ENCODE data around the gene NR1H3. TPM values are rescaled to one million over a fixed set of nuclear protein-coding genes. Genes with fewer than 3 reads are reported as not detected.
A peak's percentile ranks its signal among the peaks of the same experiment; 100 is the strongest.

NR1H3 gene
- polyA plus RNA-seq, 3 donors = 4.4 to 20.3 (median 9.3) TPM

- intact Hi-C loops (cut with micrococcal nuclease) = no loop called here
- H3K27me3 ChIP-seq (ENCODE audit: control insufficient read depth in 2 of 2, insufficient read depth in 2 of 2, low read length in 2 of 2) = no peaks in the 10 kb centered on the region
- peaks cover 0 to 1% (median 0%) of the 10 kb centered on the region in 7 donors for H3K9me3 Mint-ChIP-seq
Observed at GRCh38 chr11:47288066-47288465, 30.3 kb downstream of the NR1H3 start.

DNA sequence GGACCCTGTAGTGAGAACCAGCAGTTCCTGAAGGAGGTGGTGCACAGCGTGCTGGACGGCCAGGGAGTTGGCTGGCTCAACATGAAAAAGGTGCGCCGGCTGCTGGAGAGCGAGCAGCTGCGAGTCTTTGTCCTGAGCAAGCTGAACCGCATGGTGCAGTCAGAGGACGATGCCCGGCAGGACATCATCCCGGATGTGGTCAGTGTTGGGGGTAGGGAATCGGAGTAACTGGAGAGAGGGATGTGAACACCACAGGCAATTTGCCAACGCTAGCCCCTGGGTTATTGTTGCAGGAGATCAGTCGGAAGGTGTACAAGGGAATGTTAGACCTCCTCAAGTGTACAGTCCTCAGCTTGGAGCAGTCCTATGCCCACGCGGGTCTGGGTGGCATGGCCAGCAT, 32.1 kb downstream of the NR1H3 start:
- Histone ChIP-seq H4K20me1 (ENCODE audit: insufficient read depth, low read length) (peaks cover 63% of the 10 kb centered on the region), H3K79me2 (ENCODE audit: insufficient read depth, low read length) (no peaks in the 10 kb centered on the region), H3K9ac (ENCODE audit: insufficient read depth, low read length, poor library complexity, severe bottlenecking) (no peak overlapping the region), H3K9me3 (replicated peaks in 1 of 2; ENCODE audit: control insufficient read depth in 1 of 2, insufficient read depth in 1 of 2, low read length in 2 of 2) (no peaks in the 10 kb centered on the region), H3K36me3 (replicated peaks in 1 of 2; ENCODE audit: control insufficient read depth in 1 of 2, insufficient read depth in 2 of 2, low read length in 2 of 2) (peaks cover 96 to 99% of the 10 kb centered on the region in 2 donors), H3K4me1 (ENCODE audit: control insufficient read depth in 1 of 2, insufficient read depth in 2 of 2, low read length in 2 of 2) (no peaks in the 10 kb centered on the region), H3K4me3 (replicated peaks in 1 of 3; ENCODE audit: low read depth in 2 of 3, low read length in 3 of 3) (no peak overlapping the region), H2AFZ (ENCODE audit: insufficient read depth, low read depth, low read length, poor library complexity, severe bottlenecking) (no peak overlapping the region), H3K27ac (ENCODE audit: low read depth in 1 of 2, low read length in 2 of 2) (no peak overlapping the region), H3K4me2 (replicated peaks; ENCODE audit: extremely low read depth, low read length, poor library complexity, severe bottlenecking) (no peak overlapping the region), H3K27me3 (ENCODE audit: control insufficient read depth in 2 of 2, insufficient read depth in 2 of 2, low read length in 2 of 2) (no peaks in the 10 kb centered on the region)
- Mint-ChIP-seq H3K4me3 (no peak overlapping the region), H3K4me1 (no peaks in the 10 kb centered on the region), H3K9me3 (peaks cover 0 to 1% (median 0%) of the 10 kb centered on the region in 7 donors), H3K27me3 (ENCODE audit: low read depth in 3 of 3) (no peaks in the 10 kb centered on the region), H3K27ac (peak overlapping the region in 1 of 7 donors; percentile 32), H3K36me3 (peaks cover 87 to 96% of the 10 kb centered on the region in 2 donors)
- intact Hi-C loops (cut with micrococcal nuclease) = no loop called here
- no peak for DNase-seq
- TF ChIP-seq CTCF (IDR thresholded peaks at IDR 0.05) = no peak
- 97% methylated on average over 9 of the region's 15 CpGs for WGBS (ENCODE audit: insufficient coverage)

More at GRCh38 chr11:47288066-47288465, 30.3 kb downstream of the NR1H3 start:
- H3K4me3 ChIP-seq (replicated peaks in 1 of 3; ENCODE audit: low read depth in 2 of 3, low read length in 3 of 3) = no peak overlapping the region
- no peaks in the 10 kb centered on the region for H3K79me2 ChIP-seq (ENCODE audit: insufficient read depth, low read length)
- peaks cover 88 to 100% of the 10 kb centered on the region in 2 donors for H3K36me3 Mint-ChIP-seq
- no peak overlapping the region for H3K4me2 ChIP-seq (replicated peaks; ENCODE audit: extremely low read depth, low read length, poor library complexity, severe bottlenecking)
- no peak for TF ChIP-seq CTCF (IDR thresholded peaks at IDR 0.05)
- peaks cover 72% of the 10 kb centered on the region for H4K20me1 ChIP-seq (ENCODE audit: insufficient read depth, low read length)
- peaks cover 0 to 1% (median 0%) of the 10 kb centered on the region in 3 donors for H3K27me3 Mint-ChIP-seq (ENCODE audit: low read depth in 3 of 3)
- H2AFZ ChIP-seq (ENCODE audit: insufficient read depth, low read depth, low read length, poor library complexity, severe bottlenecking) = no peak overlapping the region
- H3K9me3 ChIP-seq (replicated peaks in 1 of 2; ENCODE audit: control insufficient read depth in 1 of 2, insufficient read depth in 1 of 2, low read length in 2 of 2) = no peaks in the 10 kb centered on the region
- H3K36me3 ChIP-seq (replicated peaks in 1 of 2; ENCODE audit: control insufficient read depth in 1 of 2, insufficient read depth in 2 of 2, low read length in 2 of 2) = peaks cover 95 to 100% of the 10 kb centered on the region in 2 donors
- no peak overlapping the region for H3K9ac ChIP-seq (ENCODE audit: insufficient read depth, low read length, poor library complexity, severe bottlenecking)
- H3K4me1 ChIP-seq (ENCODE audit: control insufficient read depth in 1 of 2, insufficient read depth in 2 of 2, low read length in 2 of 2) = no peaks in the 10 kb centered on the region
- H3K4me1 Mint-ChIP-seq = no peaks in the 10 kb centered on the region
- H3K27ac Mint-ChIP-seq = no peak overlapping the region
- H3K27ac ChIP-seq (ENCODE audit: low read depth in 1 of 2, low read length in 2 of 2) = no peak overlapping the region
- H3K4me3 Mint-ChIP-seq = no peak overlapping the region
- WGBS (ENCODE audit: insufficient coverage) = 97% methylated on average over 3 of the region's 5 CpGs
- DNase-seq = no peak

Measured in CD14-positive monocyte (primary cell).